HCT116 (cell line): ENCODE results near the gene OCA2.

Experiments used
- CEBPB ChIP-seq: IDR thresholded peaks from 2 replicates; pipeline ENCODE4 v1.6.1; 2012; ENCODE audit warnings: low read depth
- CTCF ChIP-seq, 3 experiments: fragments of 200-600 bp in 1 of 3; sonication (generic) in 1 of 3; IDR thresholded peaks in 2 of 3; conservative IDR thresholded peaks in 1 of 3; 2 replicates each; pipeline ENCODE4 v1.5.1; 2012 to 2017; ENCODE audit warnings: low read depth in 2 of 3, low read length in 2 of 3, antibody characterized with exemption in 1 of 3, borderline replicate concordance in 1 of 3, control low read depth in 1 of 3, mild to moderate bottlenecking in 1 of 3, mixed read lengths in 1 of 3, mixed run types in 1 of 3, moderate library complexity in 1 of 3; ENCODE audit not compliant: insufficient read depth in 1 of 3
- EGR1 ChIP-seq: IDR thresholded peaks from 2 replicates; pipeline ENCODE4 v1.6.1; 2012; ENCODE audit warnings: low read depth
- EZH2 ChIP-seq: fragments of 200-600 bp; sonication (generic); IDR thresholded peaks from 2 replicates; pipeline ENCODE4 v1.6.1; 2017; ENCODE audit warnings: antibody characterized with exemption, mixed run types
- JUND ChIP-seq: IDR thresholded peaks from 2 replicates; pipeline ENCODE4 v1.6.1; 2012
- MAX ChIP-seq: IDR thresholded peaks from 2 replicates; pipeline ENCODE4 v1.6.1; 2012
- POLR2A ChIP-seq: IDR thresholded peaks from 2 replicates; pipeline ENCODE4 v1.7.0; 2011; ENCODE audit warnings: borderline replicate concordance; ENCODE audit not compliant: insufficient read depth, insufficient read length; ENCODE audit errors: extremely low read depth
- POLR2AphosphoS5 ChIP-seq: IDR thresholded peaks from 2 replicates; pipeline ENCODE4 v1.6.1; 2011; ENCODE audit warnings: mild to moderate bottlenecking, low read depth, low read length, moderate library complexity

GRCh38 chr15:27752691-27753090 lies 346.4 kb downstream of the OCA2 start:
- TF ChIP-seq POLR2AphosphoS5 (no peak), CTCF (IDR thresholded peaks at IDR 0.05 in 2 of 3, conservative IDR thresholded peaks at IDR 0.05 in 1 of 3; ENCODE audit: borderline replicate concordance in 1 of 3, insufficient read depth in 1 of 3, low read depth in 2 of 3, low read length in 2 of 3) (no peak), POLR2A (no peak), EZH2 (no peak), EGR1 (no peak), MAX (no peak), JUND (no peak), CEBPB (no peak)
